GM21447 (cell line): ENCODE results near the gene RDM1.

Experiments used
- ATAC-seq: cut with Tn5 transposase; IDR thresholded peaks from one replicate; pipeline ENCODE4 v1.9.1; 2021; ENCODE audit not compliant: unreplicated experiment

The RDM1 gene

DNA sequence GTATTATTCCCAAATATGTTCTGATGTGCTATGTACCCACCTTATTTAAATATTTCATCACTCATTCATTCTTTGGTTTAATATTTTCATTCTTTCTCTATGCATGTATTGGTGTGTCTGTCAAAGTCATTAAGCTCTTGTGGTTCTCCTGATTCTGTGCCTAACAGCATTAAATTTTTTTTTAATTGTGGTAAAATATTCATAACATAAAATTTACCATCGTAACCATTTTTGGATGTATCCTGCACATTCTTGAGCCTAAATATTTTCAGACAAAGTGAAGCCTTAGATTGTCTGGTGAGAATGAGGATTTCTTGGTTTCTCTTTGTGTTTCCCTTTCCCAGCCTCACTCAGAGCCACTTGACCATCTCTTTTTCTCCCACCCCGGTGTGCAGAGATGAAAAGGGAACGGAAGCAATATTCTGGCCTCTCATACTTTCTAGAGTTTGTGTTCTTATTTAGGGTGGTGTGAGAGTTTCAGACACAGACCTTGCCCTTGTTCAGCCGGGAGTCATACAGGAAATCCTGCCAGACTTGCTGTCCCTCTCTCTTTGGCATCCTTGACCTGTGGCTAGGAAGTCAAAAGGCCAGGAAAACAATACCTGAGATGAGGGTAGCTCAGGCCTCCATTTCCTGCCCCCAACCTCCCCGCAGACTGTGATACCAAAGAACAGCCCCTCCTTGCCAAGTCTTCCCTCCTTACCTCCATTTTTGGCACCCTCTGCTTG, 55.3 kb downstream of the RDM1 start:
- ATAC-seq = no peak

- ATAC-seq = no peak
Measured at GRCh38 chr17:35872196-35872980, 58.2 kb downstream of the RDM1 start.

DNA sequence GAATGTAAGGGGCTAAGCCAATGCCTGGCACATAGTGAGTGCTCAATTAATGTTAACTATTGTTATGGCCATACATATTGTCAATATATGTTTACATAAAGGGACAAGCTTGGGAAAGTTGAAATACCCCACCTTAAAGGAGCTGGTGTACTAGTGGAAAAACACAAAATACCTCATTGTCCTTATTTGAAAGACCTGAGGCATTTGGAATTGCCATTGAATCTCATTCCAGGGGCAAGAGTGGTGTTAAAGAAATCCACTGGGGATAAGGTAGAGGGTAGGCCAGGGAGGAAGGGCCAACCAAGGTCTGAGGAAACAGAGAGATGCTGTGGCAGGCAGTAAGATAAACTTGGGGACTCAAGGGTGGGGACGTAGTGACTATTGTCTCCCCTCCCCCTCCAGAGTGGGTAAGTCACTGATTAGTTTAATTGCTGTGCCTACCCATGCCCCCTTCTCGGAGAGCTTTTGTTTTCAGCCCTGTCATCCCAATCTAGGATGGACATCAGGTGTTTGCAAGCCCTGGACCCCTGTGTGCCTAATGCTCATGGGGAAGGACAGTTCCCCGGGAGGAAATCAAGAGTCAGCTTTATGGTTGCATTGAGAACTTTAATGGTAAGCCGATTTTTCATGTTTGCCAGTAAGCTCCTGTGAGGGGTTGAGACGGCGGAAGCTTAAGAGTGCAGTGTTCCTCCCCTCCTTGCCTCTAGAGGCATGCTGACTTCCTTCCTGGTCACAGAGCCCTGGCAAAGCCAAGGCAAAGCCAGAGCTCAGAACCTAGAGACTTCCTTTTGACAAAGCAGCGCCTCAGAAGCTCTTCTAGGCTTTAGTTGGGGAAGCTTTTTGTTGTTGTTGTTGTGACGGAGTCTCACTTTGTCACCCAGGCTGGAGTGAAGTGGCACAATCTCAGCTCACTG, 59.4 kb downstream of the RDM1 start:
- no peak for ATAC-seq

DNA sequence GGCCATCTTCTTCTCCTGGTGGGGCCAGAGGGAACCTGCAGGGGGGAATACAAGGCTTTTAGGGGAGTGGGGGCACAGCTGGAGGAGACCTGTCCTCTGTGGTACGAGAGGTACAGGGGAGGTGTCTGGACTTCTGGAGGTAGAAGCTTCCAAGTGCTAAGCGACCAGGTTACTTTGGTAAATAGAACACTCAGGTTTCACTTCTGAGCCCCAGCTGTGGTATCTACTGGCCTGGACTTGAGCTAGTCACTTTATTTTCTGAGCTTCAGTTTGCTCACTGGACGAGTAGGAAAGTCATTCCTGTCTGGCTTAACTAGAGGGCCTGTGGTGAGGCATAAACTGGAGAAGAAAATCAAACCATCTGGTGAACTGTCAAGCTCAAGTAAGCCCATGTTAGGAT, 61.8 kb downstream of the RDM1 start, which contains the start of gene HEATR9:
TSS of gene HEATR9 (minus strand) at position 155 of the 400 bp plus-strand sequence. CDS start at position 6, 149 bp downstream.
- ATAC-seq = no peak
